ENCODE measurements around the gene ATP2A2. TPM values are rescaled to one million over a fixed set of nuclear protein-coding genes. Genes with fewer than 3 reads are reported as not detected.
"Not testable (repeated sequence)": the region's sequence is repeated elsewhere in the genome, so short reads cannot be mapped to it uniquely, and the experiment has no call there.

Gene ATP2A2
- total RNA-seq, 1 experiment from 2014 or later, result 74.7 TPM

DNA sequence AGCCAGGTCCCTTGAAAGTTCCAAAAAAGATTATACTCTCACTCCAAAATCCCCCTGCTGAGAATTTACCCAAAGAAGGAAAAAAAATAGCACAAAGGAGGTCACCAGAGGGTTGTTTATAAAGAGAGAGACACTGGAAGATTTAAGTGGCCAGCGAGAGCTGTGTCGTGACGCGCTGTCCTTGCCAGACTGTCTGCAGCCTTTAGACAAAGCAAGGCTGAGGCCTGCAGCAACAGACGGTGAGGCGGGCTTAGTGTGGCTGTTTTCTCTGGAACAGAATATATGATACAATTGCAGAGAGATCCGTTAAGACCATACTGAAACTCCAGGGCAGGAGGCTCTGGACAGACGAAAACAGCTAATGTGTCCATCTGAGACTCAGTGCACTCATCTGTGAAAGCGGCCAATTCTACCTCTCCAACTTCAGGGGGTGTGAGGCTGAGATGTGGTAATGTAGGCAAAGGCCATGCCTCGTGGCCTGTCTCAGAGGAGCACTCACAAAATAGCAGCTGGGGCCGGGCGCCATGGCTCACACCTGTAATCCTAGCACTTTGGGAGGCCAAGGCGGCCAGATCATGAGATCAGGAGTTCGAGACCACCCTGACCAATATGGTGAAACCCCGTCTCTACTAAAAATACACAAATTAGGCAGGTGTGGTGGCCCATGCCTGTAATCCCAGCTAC, 86.3 kb downstream of the ATP2A2 start:
- DNase-seq (ENCODE audit: low spot score), result no peak

DNA sequence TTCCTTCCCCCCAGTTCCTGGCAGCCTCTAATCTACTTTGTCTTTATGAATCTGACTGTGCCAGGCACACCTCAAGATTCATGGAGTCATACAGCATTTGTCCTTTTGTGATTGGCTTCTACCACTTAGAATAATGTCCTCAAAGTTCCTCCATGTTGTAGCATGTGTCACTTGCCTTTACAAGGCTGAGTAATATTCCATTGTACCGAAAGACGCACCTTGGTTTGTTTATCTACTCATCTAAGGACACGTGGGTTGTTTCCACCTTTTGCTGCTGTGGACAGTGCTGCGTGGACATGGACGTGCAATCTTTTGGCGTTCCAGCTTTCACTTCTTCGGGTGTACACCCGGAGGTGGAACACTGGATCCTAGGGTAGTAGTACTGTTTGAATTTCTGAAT, 88.9 kb downstream of the ATP2A2 start:
- no peak for DNase-seq (ENCODE audit: low spot score)

DNA sequence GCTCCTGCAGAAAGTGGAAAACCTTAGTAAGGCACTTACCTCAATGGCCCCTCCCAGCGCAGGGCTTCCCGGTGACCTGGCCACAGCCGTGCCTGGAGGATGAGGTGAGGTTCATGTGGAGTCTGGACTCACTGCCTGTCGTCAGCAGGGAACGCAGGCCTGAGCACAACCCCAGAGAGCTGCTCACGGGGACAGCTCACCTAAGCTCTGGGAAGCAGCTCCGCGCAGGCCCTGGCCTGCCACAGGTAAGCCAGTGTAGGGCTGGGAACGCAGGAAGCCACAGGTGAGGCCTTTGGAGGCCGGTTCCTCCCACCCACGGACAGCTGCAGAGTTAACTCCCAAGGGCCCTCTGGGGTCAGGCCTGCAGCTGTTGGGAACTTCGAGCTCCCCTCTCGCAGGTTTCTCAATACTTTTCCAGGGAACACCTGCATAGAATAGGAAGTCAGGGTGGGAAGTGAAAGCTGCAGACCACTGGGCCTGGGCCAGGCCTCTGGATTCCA, 89.7 kb downstream of the ATP2A2 start:
- DNase-seq (ENCODE audit: low spot score), result no peak

DNA sequence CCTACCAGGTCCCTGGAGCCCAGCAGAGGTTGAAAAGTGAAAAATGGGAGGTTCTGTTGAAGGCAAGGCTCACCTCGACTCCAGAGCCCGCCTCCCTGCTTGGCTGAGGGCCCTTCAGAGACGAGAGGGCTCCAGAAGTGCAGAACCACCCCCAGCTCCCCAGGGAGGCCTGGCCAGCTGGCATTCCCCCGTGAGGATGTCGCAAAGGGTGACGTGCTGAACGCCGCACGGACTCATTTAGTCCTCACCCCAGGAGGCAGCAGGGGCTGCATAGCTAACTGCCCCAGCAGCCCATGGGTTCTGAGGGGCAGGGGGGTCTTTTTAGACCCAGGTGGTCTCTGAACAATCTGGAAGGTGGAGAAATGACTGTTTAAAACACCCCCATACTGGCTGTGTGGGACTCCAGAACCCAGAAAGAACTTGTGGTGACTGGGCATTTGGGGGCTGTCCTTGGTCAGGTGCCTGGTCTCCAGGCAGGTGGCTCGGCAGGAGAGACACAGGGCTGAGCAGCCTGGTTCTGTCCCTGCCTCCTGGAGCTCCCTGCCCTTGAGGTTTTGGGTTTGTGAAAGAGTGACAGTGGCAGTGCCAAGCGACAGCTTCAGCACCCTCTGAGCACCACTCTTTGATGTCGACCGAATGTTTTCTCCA, 90.5 kb downstream of the ATP2A2 start:
- no peak for DNase-seq (ENCODE audit: low spot score)

DNA sequence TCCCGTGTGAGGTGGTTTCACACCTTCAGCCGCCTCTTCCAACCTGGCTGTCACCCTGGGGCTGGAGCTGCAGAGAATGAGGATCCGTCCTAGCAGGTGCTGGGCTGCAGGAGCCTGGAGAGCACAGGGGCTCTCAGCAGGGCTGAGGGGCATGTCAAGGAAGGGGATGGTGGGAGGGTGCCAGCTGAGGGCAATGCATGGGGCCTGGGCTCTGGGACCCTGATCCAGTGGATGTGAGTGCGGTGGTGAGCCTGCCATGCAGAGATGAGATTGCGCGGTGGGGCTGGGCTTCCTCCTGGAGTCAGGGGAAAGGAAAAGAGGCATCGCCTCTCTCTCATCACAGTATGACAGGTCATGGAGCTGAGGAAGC, 91.0 kb downstream of the ATP2A2 start:
- DNase-seq (ENCODE audit: low spot score), result no peak

DNA sequence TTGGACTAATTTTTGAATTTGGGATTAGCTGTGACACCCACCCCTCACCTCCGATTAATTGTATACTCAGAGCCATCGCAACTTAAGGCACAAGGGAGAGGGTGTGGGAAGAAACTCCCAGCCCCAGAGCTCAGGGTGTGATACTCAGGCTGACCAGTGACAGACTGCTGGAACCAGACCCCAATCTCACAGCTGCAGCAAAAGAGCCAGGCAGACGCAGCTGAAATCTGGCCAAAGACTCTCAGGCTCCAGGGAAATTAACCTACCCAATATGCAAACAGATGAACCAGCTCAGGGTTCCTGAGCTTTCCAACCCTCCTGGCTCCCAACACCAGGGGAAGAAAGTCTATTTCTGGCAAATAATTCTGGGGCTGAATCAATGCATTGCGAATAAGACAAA, 92.0 kb downstream of the ATP2A2 start:
- DNase-seq (ENCODE audit: low spot score), result no peak

DNA sequence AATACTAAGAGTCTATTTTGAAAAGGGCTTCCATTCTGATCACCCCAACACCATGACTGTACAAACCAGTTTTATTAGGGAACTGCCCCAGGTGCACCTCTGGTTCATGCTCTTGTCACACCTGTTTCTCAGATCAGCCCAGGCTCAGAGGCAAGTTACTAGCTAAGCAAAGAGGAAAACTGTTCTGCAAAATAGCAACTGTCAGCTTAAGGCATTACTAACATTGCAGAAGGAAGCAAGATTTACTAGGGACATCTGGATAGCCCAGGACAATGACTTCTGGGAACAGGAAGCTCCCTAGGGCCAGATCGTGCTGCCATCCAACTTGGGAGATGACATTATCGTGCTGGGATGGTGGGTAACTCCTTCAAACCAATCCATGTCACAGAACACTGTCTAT, 92.4 kb downstream of the ATP2A2 start:
- DNase-seq (ENCODE audit: low spot score), result no peak

GRCh38 chr12:110373962-110374611, 93.0 kb downstream of the ATP2A2 start:
- no peak for DNase-seq (ENCODE audit: low spot score)

GRCh38 chr12:110378131-110378790, 97.2 kb downstream of the ATP2A2 start:
- DNase-seq (ENCODE audit: low spot score), result not testable (repeated sequence)

GRCh38 chr12:110379197-110379596, 98.2 kb downstream of the ATP2A2 start:
- DNase-seq (ENCODE audit: low spot score), result no peak

DNA sequence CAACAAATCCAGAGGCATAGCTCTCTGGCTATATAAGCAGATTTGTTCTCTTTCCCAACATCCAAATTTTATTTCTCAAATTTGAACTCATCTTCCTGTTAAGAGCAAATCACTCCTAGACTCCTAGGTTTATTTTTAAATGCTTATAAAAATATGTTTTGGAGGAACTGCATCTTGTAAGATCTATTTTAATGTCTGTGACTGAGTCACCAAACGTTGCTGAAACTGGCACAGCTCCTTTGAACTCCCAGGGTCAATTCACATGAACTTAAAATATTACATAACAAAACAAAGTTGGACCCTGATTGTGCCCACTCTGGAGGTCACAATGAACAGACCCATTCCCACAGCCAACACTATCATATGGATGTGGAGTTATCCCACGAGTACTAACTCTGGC, 98.6 kb downstream of the ATP2A2 start:
- no peak for DNase-seq (ENCODE audit: low spot score)

- no peak for DNase-seq (ENCODE audit: low spot score)
Observed at GRCh38 chr12:110382683-110383082, 101.6 kb downstream of the ATP2A2 start.

Other genes with a start within 250 kb of the ATP2A2 start
- 14.4 and 20.7 TPM in 2 replicates for gene C12orf76, start 232.7 kb upstream of the ATP2A2 start, total RNA-seq (2014; rRNA removed; shearing (Covaris generic))
- 11.0 and 16.5 TPM in 2 replicates for gene IFT81, start 156.9 kb upstream of the ATP2A2 start, total RNA-seq (2014; rRNA removed; shearing (Covaris generic))
- 50.9 and 54.2 TPM in 2 replicates for gene ANAPC7, start 122.5 kb downstream of the ATP2A2 start, total RNA-seq (2014; rRNA removed; shearing (Covaris generic))
- 970 and 1,154 TPM in 2 replicates for gene ARPC3, start 169.1 kb downstream of the ATP2A2 start, total RNA-seq (2014; rRNA removed; shearing (Covaris generic))
- 37.0 and 50.3 TPM in 2 replicates for gene GPN3, start 187.0 kb downstream of the ATP2A2 start, total RNA-seq (2014; rRNA removed; shearing (Covaris generic))
- 18.0 TPM in 2 replicates for gene FAM216A, start 187.6 kb downstream of the ATP2A2 start, total RNA-seq (2014; rRNA removed; shearing (Covaris generic))
- 63.3 and 92.9 TPM in 2 replicates for gene VPS29, start 220.9 kb downstream of the ATP2A2 start, total RNA-seq (2014; rRNA removed; shearing (Covaris generic))
- gene RAD9B, start 221.1 kb downstream of the ATP2A2 start, total RNA-seq (2014; rRNA removed; shearing (Covaris generic)), result 0.21 and 0.53 TPM in 2 replicates

All from H4 (cell line).